Peyer's patch (tissue), 4 donors: ENCODE measurements around the gene CCDC124. TPM values are rescaled to one million over a fixed set of nuclear protein-coding genes. Genes with fewer than 3 reads are reported as not detected.

Source experiments
- DNase-seq, 3 donors: peaks; one replicate each; pipeline ENCODE4 v3.0.0-alpha.2; 2017 to 2019
- H3K27ac ChIP-seq, 4 donors: fragments of 200-600 bp; sonication (generic); one replicate each; pipeline ENCODE4 v1.5.1; 2016 to 2019
- H3K27me3 ChIP-seq, 2 donors: fragments of 200-600 bp; sonication (generic); one replicate each; pipeline ENCODE4 v1.5.1; 2019
- H3K36me3 ChIP-seq, 3 donors: fragments of 200-600 bp; sonication (generic); one replicate each; pipeline ENCODE4 v1.5.1; 2016 to 2019
- H3K4me1 ChIP-seq, 4 donors: fragments of 200-600 bp; sonication (generic); one replicate each; pipeline ENCODE4 v1.5.1; 2016 to 2019
- H3K4me3 ChIP-seq, 4 donors: fragments of 200-600 bp; sonication (generic); 1 replicate in 3 of 4; 2 replicates in 1 of 4; pipeline ENCODE4 v1.5.1; 2016 to 2019; ENCODE audit warnings: mild to moderate bottlenecking in 1 of 4
- H3K9me3 ChIP-seq, 4 donors: fragments of 200-600 bp; sonication (generic); one replicate each; pipeline ENCODE4 v1.5.1; 2016 to 2019; ENCODE audit warnings: mild to moderate bottlenecking in 1 of 4
- CTCF ChIP-seq, 6 experiments: fragments of 450-650 bp in 4 of 6; fragments of 200-600 bp in 2 of 6; sonication (generic) in 1 of 6; IDR thresholded peaks; one replicate each; pipeline ENCODE4 v1.5.1; 2017 to 2019; ENCODE audit warnings: antibody characterized with exemption in 6 of 6, mild to moderate bottlenecking in 3 of 6, moderate library complexity in 1 of 6
- POLR2A ChIP-seq, 2 donors: fragments of 450-650 bp; IDR thresholded peaks; one replicate each; pipeline ENCODE4 v1.5.1; 2017; ENCODE audit warnings: antibody characterized with exemption in 2 of 2, mild to moderate bottlenecking in 2 of 2, moderate library complexity in 2 of 2
- total RNA-seq, 4 donors: library from RNA; depleted of rRNA; stranded (reverse); fragments of >200 nt; gene quantifications; one replicate each; pipeline ENCODE4 v1.1.0, GENCODE V29; 2016

Gene CCDC124
- total RNA-seq, 4 donors from 2014 or later = 18.9 to 33.0 (median 24.4) TPM

- peaks cover 0 to 21% (median 0%) of the 10 kb centered on the region in 3 donors for H3K36me3 ChIP-seq
- no peaks in the 10 kb centered on the region for H3K27me3 ChIP-seq
- TF ChIP-seq CTCF (IDR thresholded peaks at IDR 0.05) (no peak), POLR2A (IDR thresholded peaks at IDR 0.05) (no peak)
- no peak overlapping the region for H3K4me3 ChIP-seq
- no peak for DNase-seq
- no peaks in the 10 kb centered on the region for H3K9me3 ChIP-seq
- no peak overlapping the region for H3K27ac ChIP-seq
- peaks cover 0 to 10% (median 4%) of the 10 kb centered on the region in 4 donors for H3K4me1 ChIP-seq
Observed at GRCh38 chr19:17937371-17937900, 4.6 kb downstream of the CCDC124 start.

GRCh38 chr19:17938092-17938845 lies 5.5 kb downstream of the CCDC124 start:
- H3K27ac ChIP-seq = no peak overlapping the region
- peaks cover 0 to 9% (median 3%) of the 10 kb centered on the region in 4 donors for H3K4me1 ChIP-seq
- TF ChIP-seq POLR2A (IDR thresholded peaks at IDR 0.05) = peak in 1 of 2 donors; percentile 9
- peak; percentile 85 to 95 (median 94) for TF ChIP-seq CTCF (IDR thresholded peaks at IDR 0.05)
- no peak overlapping the region for H3K4me3 ChIP-seq
- DNase-seq = peak; percentile 77 to 90 (median 86)
- peaks cover 0 to 26% (median 0%) of the 10 kb centered on the region in 3 donors for H3K36me3 ChIP-seq
- H3K27me3 ChIP-seq = no peaks in the 10 kb centered on the region
- no peaks in the 10 kb centered on the region for H3K9me3 ChIP-seq

- Histone ChIP-seq H3K9me3 (no peaks in the 10 kb centered on the region), H3K27me3 (no peaks in the 10 kb centered on the region), H3K27ac (no peak overlapping the region), H3K4me1 (peaks cover 0 to 6% (median 2%) of the 10 kb centered on the region in 4 donors), H3K4me3 (no peak overlapping the region), H3K36me3 (peaks cover 0 to 23% (median 0%) of the 10 kb centered on the region in 3 donors)
- DNase-seq = no peak
- TF ChIP-seq POLR2A (IDR thresholded peaks at IDR 0.05) = no peak
- no peak for TF ChIP-seq CTCF (IDR thresholded peaks at IDR 0.05)
Observed at GRCh38 chr19:17942181-17942580, 9.4 kb downstream of the CCDC124 start.

- no peaks in the 10 kb centered on the region for H3K9me3 ChIP-seq
- DNase-seq = no peak
- H3K36me3 ChIP-seq = peaks cover 0 to 23% (median 0%) of the 10 kb centered on the region in 3 donors
- no peak overlapping the region for H3K4me3 ChIP-seq
- no peaks in the 10 kb centered on the region for H3K27me3 ChIP-seq
- no peak for TF ChIP-seq POLR2A (IDR thresholded peaks at IDR 0.05)
- TF ChIP-seq CTCF (IDR thresholded peaks at IDR 0.05) = no peak
- peaks cover 0 to 9% (median 3%) of the 10 kb centered on the region in 4 donors for H3K4me1 ChIP-seq
- no peak overlapping the region for H3K27ac ChIP-seq
Observed at GRCh38 chr19:17942582-17943273, 9.9 kb downstream of the CCDC124 start.

- peaks cover 0 to 23% (median 0%) of the 10 kb centered on the region in 3 donors for H3K36me3 ChIP-seq
- DNase-seq = peak in 1 of 3 donors; percentile 45
- H3K27ac ChIP-seq = no peak overlapping the region
- TF ChIP-seq POLR2A (IDR thresholded peaks at IDR 0.05) = no peak
- TF ChIP-seq CTCF (IDR thresholded peaks at IDR 0.05) = no peak
- no peak overlapping the region for H3K4me3 ChIP-seq
- H3K27me3 ChIP-seq = no peaks in the 10 kb centered on the region
- no peaks in the 10 kb centered on the region for H3K9me3 ChIP-seq
- H3K4me1 ChIP-seq = peaks cover 0 to 12% (median 4%) of the 10 kb centered on the region in 4 donors
Observed at GRCh38 chr19:17943274-17944221, 10.7 kb downstream of the CCDC124 start.
